ENCODE measurements around the gene NKAIN2.

Gene NKAIN2

GRCh38 chr6:124677874-124678273, 874.2 kb downstream of the NKAIN2 start:
- no peak overlapping the region for H3K4me3 Mint-ChIP-seq
- H3K27ac Mint-ChIP-seq: no peak overlapping the region
- TF ChIP-seq CTCF (IDR thresholded peaks at IDR 0.05): no peak
- no peak for DNase-seq
- no peaks in the 10 kb centered on the region for H3K36me3 Mint-ChIP-seq (ENCODE audit: low read depth)
- H3K4me1 Mint-ChIP-seq: no peaks in the 10 kb centered on the region
- peaks cover 49% of the 10 kb centered on the region for H3K9me3 Mint-ChIP-seq
- H3K27me3 Mint-ChIP-seq (ENCODE audit: low read depth, poor library complexity): no peaks in the 10 kb centered on the region

GRCh38 chr6:124679387-124679786, 875.7 kb downstream of the NKAIN2 start:
- Mint-ChIP-seq H3K36me3 (ENCODE audit: low read depth) (no peaks in the 10 kb centered on the region), H3K4me3 (no peak overlapping the region), H3K9me3 (peaks cover 42% of the 10 kb centered on the region), H3K4me1 (no peaks in the 10 kb centered on the region), H3K27me3 (ENCODE audit: low read depth, poor library complexity) (no peaks in the 10 kb centered on the region), H3K27ac (no peak overlapping the region)
- no peak for DNase-seq
- no peak for TF ChIP-seq CTCF (IDR thresholded peaks at IDR 0.05)

GRCh38 chr6:124682751-124683150, 879.1 kb downstream of the NKAIN2 start:
- DNase-seq: no peak
- Mint-ChIP-seq H3K36me3 (ENCODE audit: low read depth) (no peaks in the 10 kb centered on the region), H3K9me3 (peaks cover 15% of the 10 kb centered on the region), H3K27me3 (ENCODE audit: low read depth, poor library complexity) (no peaks in the 10 kb centered on the region), H3K4me3 (no peak overlapping the region), H3K4me1 (no peaks in the 10 kb centered on the region), H3K27ac (no peak overlapping the region)
- no peak for TF ChIP-seq CTCF (IDR thresholded peaks at IDR 0.05)

- H3K4me3 Mint-ChIP-seq: no peak overlapping the region
- no peak for TF ChIP-seq CTCF (IDR thresholded peaks at IDR 0.05)
- peaks cover 8% of the 10 kb centered on the region for H3K9me3 Mint-ChIP-seq
- H3K27ac Mint-ChIP-seq: no peak overlapping the region
- no peaks in the 10 kb centered on the region for H3K27me3 Mint-ChIP-seq (ENCODE audit: low read depth, poor library complexity)
- H3K36me3 Mint-ChIP-seq (ENCODE audit: low read depth): no peaks in the 10 kb centered on the region
- H3K4me1 Mint-ChIP-seq: no peaks in the 10 kb centered on the region
- DNase-seq: no peak
Observed at GRCh38 chr6:124683507-124683906, 879.8 kb downstream of the NKAIN2 start.

- no peak for TF ChIP-seq CTCF (IDR thresholded peaks at IDR 0.05)
- Mint-ChIP-seq H3K27me3 (ENCODE audit: low read depth, poor library complexity) (no peaks in the 10 kb centered on the region), H3K27ac (no peak overlapping the region), H3K36me3 (ENCODE audit: low read depth) (no peaks in the 10 kb centered on the region), H3K4me1 (no peaks in the 10 kb centered on the region), H3K9me3 (no peaks in the 10 kb centered on the region), H3K4me3 (no peak overlapping the region)
- no peak for DNase-seq
Observed at GRCh38 chr6:124684621-124685020, 881.0 kb downstream of the NKAIN2 start.

- Mint-ChIP-seq H3K27ac (no peak overlapping the region), H3K36me3 (ENCODE audit: low read depth) (no peaks in the 10 kb centered on the region), H3K4me3 (no peak overlapping the region), H3K9me3 (no peaks in the 10 kb centered on the region), H3K4me1 (no peaks in the 10 kb centered on the region), H3K27me3 (ENCODE audit: low read depth, poor library complexity) (no peaks in the 10 kb centered on the region)
- TF ChIP-seq CTCF (IDR thresholded peaks at IDR 0.05): no peak
- DNase-seq: no peak
Observed at GRCh38 chr6:124688369-124688768, 884.7 kb downstream of the NKAIN2 start.
